Erythroblast (primary cell): ENCODE results near the gene EXD2.

Experiments used
- GATA1 ChIP-seq: IDR thresholded peaks from 2 replicates; pipeline ENCODE4 v1.6.1; 2011; ENCODE audit warnings: low read depth, mild to moderate bottlenecking, control low read depth, low read length, moderate library complexity
- POLR2A ChIP-seq: IDR thresholded peaks from 2 replicates; pipeline ENCODE4 v1.6.1; 2011; ENCODE audit warnings: mild to moderate bottlenecking, low read length

GRCh38 chr14:69289811-69290520 lies 98.7 kb downstream of the EXD2 start:
- no peak for TF ChIP-seq POLR2A
- no peak for TF ChIP-seq GATA1
